Measurements from ENCODE around the gene TJP1.

- TF ChIP-seq CTCF (IDR thresholded peaks at IDR 0.05): no peak
- TF ChIP-seq POLR2A (IDR thresholded peaks at IDR 0.05): no peak
- TF ChIP-seq POLR2AphosphoS5 (IDR thresholded peaks at IDR 0.05): no peak
- no peak for TF ChIP-seq EP300 (IDR thresholded peaks at IDR 0.05)
These were observed 22.1 kb upstream of the TJP1 start for GRCh38 chr15:29844290-29844903.

Measured in gastroesophageal sphincter (tissue), 3 donors.